Inflammatory macrophage treated with lipopolysaccharide for 4 hours (primary cell): ENCODE data around the gene SHMT2.
A peak's percentile ranks its signal among the peaks of the same experiment; 100 is the strongest.

Source experiments
- DNase-seq: peaks from one replicate; pipeline ENCODE4 v3.0.0-alpha.2; 2020

SHMT2 gene

GRCh38 chr12:57216014-57216911 is 13.2 kb upstream of the SHMT2 start, which contains the start of gene NXPH4:
NXPH4 (plus strand) TSS chr12:57216794; CDS start chr12:57216970, 176 bp downstream.
- DNase-seq: no peak

DNA sequence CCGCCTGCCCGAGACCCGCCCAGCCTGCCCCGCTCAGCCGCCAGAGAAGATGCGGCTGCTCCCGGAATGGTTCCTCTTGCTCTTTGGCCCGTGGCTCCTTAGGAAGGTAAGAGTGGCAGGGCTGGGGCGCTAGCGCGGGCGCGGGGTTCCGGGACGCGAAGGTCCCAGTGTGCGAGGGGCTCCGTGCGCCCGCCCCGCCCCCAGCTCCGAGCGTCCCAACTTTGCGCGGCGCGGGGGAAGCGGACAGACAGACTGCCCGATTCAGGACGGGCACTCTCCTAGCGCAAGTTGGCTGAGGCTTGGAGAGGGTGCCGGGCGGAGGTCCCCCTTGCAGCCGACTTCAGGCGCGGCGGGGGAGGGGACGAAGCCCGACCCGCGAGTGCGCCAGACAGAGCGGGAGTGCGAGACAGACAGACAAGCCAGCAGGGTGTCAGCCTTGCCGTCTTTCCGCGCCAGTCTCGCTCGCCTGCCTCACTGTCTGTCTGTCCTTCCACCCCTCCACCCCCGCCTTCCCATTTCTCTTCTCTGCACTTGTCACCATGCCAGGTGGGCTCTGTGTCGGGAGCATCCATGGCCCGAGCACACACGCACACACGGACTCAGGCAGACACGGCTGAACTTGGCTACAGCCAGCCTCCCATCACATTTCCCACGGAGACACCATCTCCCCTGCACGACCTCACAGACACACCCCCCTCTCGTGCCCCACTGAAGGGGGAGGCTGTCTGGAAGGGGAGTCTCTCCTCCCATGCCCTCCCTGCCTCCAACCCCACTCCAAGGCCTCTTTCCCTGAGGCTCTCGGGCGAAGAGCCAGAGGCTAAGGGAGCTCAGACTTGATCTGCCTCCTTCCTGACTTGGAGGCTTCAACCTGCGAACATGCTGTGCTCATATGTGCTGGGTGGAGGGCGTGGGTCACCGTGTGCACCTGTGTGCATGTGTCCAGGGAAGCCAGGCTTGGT is 12.3 kb upstream of the SHMT2 start:
- no peak for DNase-seq

- no peak for DNase-seq
These were observed 11.3 kb upstream of the SHMT2 start for GRCh38 chr12:57218030-57218853.

- no peak for DNase-seq
These were observed 10.1 kb upstream of the SHMT2 start for GRCh38 chr12:57219205-57219992.

GRCh38 chr12:57219993-57220754 is 9.3 kb upstream of the SHMT2 start:
- DNase-seq: no peak

GRCh38 chr12:57220770-57221168 is 8.7 kb upstream of the SHMT2 start:
- no peak for DNase-seq

GRCh38 chr12:57221169-57221917 is 8.2 kb upstream of the SHMT2 start:
- DNase-seq: no peak

DNA sequence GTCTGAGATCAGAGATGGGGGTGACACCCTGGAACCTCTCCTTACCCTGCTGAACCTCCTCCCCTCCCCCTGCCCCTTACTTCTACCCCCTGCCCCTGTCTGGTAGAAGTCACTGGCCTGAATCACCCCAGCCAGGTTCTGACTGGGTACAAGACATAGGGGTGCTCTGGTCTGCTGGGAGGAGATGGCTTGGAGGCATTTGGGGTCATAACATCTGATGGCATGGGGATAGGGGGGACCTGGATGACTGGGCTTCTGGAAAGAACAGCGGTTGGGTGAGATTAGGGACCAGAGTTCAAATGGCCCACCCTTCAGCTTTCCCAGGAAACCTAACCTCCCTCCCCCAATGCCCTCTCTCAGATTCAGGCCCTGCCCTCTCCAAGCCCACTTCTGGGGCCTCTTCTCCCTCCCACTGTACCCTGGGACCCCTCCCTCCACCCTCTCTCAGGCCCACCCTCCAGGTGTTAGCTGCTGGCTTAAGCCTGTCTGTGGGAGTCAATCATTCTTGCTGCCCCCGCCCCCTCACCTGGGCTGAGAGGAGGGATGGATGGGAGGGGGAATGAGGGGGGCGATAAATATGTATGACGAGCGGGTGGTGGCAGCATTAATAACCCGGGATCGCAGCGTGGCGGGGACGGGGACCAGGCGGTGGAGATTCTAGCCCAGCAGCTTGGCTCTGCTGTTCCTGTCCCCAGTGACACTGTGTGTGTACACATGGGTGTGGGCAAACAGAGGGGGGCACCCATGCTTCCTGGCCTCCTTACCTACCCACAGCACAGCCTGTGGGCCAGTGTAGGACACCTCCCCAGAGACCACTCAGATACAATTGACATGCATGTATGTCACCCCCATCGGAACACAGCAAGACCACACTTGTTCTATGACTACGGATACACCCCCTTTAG is 7.0 kb upstream of the SHMT2 start:
- no peak for DNase-seq

DNA sequence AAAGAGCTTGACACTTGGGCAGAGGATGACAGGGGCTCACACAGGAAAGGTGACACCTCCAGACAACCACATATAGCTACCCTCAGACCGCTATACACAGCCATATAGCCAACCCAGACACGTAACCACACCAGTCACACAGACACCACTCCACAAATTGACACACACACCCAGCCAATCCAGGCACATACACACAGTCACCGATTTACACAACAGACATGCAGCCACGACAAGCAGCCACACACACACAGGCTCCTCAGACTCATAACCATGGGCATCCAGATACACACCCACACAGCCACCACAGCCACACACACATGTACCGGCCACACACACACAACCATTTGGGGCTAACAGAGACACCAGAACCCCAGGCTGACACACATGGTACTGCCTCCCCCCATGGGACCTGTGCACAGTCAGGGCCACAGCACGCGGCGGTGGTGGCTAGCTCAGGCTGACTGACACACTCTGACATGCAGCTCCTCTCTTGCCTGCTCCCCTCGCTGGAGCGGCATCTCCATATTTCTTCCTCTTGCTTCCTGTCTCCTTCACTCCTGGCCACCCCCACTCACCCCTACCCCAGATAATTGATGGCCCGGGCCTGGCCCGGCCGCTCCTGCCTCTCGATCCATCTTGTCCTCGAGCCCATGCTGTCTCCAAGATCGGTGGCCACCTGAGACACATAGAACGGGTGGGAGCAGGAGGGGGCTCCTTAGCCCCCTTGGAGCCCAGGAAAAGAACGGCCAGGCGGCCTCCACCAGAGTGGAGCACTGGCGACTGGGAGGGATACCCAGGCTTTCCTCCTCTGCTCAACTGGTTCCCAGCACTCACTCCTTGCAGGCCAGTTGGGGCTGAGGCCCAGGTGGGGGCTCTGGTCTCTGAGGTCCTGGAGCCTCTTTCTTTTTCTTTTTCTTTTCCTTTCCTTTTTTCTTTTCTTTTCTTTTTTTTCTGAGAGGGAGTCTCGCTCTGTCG is 6.0 kb upstream of the SHMT2 start:
- DNase-seq: no peak

DNA sequence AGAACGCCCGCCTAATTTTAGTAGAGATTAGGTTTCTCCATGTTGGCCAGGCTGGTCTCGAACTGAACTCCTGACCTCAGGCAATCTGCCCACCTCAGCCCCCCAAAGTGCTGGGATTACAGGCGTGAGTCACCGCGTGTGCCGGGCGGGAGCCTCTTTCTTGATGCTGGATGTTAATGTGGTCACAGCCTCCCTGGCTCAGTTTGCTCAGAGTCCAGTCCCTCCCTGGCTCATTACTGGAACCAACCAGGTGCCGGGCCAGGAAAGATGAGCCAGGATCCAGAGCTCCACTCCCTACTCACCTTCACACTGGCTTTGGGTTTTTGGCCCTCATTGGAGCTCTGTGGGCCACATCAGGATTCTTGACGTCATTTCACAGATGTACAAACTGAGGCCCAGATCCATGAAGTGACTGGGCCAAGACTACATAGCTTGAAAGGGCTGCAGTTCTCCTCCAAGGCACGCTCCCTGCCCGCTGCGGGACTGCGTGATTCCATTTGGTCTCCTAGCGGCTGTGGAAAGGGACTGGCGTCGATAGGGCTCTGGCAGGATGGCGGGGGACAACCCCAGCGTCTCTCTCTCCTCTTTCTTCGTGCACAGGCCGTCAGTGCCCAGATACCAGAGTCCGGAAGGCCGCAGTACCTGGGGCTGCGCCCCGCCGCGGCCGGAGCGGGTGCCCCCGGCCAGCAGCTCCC is 5.1 kb upstream of the SHMT2 start:
- no peak for DNase-seq

DNA sequence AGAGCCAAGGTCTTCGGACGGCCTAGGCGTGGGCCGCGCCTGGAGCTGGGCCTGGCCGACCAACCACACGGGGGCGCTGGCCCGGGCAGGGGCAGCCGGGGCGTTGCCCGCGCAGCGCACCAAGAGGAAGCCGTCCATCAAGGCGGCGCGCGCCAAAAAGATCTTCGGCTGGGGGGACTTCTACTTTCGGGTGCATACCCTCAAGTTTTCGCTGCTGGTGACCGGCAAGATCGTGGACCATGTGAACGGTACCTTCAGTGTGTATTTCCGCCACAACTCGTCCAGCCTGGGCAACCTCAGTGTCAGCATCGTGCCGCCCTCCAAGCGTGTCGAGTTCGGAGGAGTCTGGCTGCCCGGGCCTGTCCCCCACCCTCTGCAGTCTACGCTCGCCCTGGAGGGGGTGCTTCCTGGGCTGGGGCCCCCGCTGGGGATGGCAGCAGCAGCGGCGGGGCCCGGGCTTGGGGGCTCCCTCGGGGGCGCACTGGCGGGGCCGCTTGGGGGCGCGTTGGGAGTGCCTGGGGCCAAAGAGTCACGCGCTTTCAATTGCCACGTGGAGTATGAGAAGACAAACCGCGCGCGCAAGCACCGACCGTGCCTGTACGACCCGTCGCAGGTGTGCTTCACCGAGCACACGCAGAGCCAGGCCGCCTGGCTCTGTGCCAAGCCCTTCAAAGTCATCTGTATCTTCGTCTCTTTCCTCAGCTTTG is 4.4 kb upstream of the SHMT2 start:
- DNase-seq: peak; percentile 74

DNA sequence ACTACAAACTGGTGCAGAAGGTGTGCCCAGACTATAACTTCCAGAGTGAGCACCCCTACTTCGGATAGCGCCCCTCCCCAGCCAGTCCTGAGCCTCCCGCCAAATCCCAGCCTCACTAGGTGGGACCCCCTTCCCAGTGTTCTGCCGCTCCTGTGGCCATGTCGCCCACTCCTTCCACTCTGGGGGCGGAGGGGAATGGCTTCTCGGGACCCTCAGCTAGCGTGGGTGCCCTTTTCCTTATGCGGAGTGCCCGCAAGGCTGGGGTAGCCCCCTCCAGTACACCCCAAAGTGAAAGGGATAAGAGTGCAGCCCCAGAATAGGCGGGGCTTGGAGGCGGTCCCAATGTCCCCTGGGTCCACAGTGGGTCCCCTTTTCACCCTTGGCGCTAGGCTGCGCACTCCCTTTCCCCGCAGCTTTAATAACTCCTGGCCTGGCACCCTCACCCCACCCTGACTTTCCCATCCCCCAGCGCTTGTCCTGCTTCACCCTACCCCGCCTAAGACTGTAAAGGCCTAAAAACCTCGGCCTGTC is 3.8 kb upstream of the SHMT2 start:
- no peak for DNase-seq

DNA sequence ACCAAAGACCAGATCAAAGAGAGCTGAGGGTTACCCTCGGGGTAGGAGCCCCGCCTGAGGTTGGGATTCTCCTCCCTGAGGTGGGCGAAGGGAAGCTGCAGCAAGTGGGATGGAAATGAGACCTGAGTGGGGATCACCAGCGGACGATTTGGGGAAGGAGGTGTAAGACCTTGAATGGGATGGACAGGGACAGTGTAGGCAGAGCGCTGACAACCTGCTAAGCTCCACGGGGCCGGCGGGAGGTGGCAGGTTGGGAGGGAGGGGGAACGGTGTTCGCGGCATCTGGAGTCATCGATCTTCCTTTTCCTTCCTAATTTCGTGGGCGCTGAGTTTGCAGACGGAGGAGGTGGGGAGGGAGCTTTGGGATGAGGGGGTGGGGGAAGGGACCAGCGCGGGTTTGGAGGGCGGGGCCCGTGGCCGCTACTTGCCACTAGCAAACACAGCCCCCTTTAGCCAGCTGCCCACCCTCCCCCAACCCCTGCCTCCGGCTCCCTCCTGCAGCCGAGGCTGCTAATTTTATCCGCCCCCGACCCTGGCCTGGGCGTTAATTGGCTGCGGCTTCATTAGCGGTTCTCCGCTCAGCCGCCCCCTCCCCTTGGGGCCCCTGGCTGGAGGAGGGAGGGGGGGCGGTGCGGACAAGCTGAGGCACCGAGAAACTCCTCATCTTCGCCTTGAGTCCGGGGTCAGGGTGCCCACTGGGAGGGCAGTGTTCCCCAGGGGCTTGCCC is 2.8 kb upstream of the SHMT2 start:
- DNase-seq: no peak

DNA sequence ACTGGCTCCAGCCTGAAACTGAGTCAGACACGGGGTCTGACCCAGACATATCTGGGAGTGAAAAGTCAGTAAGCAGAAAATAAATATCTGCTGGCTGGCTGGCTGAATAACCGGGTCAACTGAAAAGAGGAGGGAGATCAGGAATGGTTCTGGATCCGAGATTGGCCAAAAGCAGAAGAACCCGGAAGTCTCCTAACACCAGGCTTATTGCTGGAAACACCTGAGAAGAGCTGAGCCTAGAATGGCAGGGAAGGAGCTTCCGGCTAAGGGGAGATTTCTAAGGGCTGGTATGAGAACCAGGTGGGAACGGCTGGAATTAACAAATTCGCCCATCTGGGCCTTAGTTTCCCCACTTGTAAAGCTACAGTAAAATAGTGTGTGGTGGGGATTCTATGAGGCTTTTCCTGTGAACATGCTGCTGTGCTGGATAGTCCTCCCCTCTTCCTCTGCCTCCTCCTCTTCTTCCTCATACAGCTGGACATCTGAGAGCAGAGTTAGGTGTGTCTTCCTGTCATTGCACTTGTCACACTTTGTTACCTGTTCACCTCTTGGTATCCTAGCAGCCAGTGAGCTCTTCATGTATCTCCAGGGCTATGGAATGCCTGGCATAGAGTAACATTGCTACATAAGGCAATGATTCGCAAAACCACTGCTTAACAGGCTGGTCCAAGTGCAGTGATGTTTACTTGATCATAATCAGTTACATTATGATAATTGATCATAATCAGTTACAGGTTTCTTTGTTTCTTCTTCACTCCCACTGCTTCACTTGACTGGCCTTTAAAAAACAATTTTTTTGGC is 2.0 kb upstream of the SHMT2 start:
- no peak for DNase-seq
